ENCODE results near the gene UBE2G1. TPM values are rescaled to one million over a fixed set of nuclear protein-coding genes. Genes with fewer than 3 reads are reported as not detected.

The UBE2G1 gene
- polyA plus RNA-seq (ENCODE audit: insufficient read length) = 62.8 TPM
- long read RNA-seq, donor 1, transcript UBE2G1-201 (6 exons, 3,974 nt) = major isoform, 23 of 24 reads
- long read RNA-seq, donor 1, partial matches to known transcripts = 0 of 24 reads
- long read RNA-seq, donor 1, other reads (novel, unspliced or antisense) = 0 of 24 reads
- long read RNA-seq, donor 2, transcript UBE2G1-201 (6 exons, 3,974 nt) = major isoform, 13 of 19 reads
- long read RNA-seq, donor 2, partial matches to known transcripts = 5 of 19 reads
- long read RNA-seq, donor 2, other reads (novel, unspliced or antisense) = 0 of 19 reads
- long read RNA-seq, donor 3, transcript UBE2G1-201 (6 exons, 3,974 nt) = major isoform, 12 of 19 reads
- long read RNA-seq, donor 3, partial matches to known transcripts = 6 of 19 reads
- long read RNA-seq, donor 3, other reads (novel, unspliced or antisense) = 0 of 19 reads
- long read RNA-seq, donor 4 = 0 reads
- long read RNA-seq, donor 5, transcript UBE2G1-201 (6 exons, 3,974 nt) = major isoform, 18 of 25 reads
- long read RNA-seq, donor 5, partial matches to known transcripts = 5 of 25 reads
- long read RNA-seq, donor 5, other reads (novel, unspliced or antisense) = 0 of 25 reads
- long read RNA-seq, donor 6, transcript UBE2G1-201 (6 exons, 3,974 nt) = major isoform, 16 of 18 reads
- long read RNA-seq, donor 6, partial matches to known transcripts = 0 of 18 reads
- long read RNA-seq, donor 6, other reads (novel, unspliced or antisense) = 0 of 18 reads
- long read RNA-seq, donor 7, transcript UBE2G1-201 (6 exons, 3,974 nt) = major isoform, 18 of 18 reads
- long read RNA-seq, donor 7, partial matches to known transcripts = 0 of 18 reads
- long read RNA-seq, donor 7, other reads (novel, unspliced or antisense) = 0 of 18 reads
- long read RNA-seq, donor 8, transcript UBE2G1-201 (6 exons, 3,974 nt) = major isoform, 11 of 12 reads
- long read RNA-seq, donor 8, partial matches to known transcripts = 0 of 12 reads
- long read RNA-seq, donor 8, other reads (novel, unspliced or antisense) = 0 of 12 reads

DNA sequence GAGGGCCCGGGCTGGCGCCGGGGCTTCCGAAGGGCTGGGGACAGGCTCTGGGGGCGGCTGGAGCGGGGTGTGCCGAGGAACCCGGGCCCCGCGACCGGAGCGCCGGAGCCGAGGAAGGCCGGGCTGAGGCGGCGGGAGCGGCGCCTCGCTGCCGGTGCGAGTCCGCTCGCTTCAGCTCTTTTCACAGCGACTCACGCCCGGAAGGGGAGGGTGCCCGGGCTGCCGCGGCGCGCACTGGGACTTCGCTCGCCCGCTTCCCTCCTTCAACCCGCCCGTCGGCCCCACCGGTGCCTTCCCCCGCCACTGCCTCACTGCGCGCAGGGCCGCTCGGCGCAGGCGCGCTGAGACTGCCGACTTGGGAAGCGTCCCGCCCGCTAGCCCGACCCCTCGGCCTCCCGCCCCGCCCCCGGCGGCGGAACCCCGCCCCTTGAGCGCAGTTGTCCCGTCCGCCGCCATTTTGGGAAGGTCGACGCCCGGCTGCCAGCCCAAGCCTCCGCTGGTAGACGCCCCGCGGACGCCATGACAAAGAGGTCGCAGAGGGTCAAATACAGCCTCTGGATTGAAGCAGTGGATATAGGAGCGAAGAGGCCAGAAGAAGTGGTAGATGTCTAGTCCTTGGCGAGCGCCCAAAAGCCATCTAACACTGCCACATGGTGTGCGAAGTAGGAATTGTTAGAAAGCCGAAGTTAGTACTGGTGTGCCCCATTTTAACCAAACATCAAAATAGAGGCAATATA is at the start of gene UBE2G1:
UBE2G1 (minus strand) TSS at position 349 of the 737 bp plus-strand sequence. CDS start 359 bp downstream, outside the sequence.
- DNase-seq = peak; percentile 97

- peak; percentile 91 for DNase-seq
These were observed 46.7 kb upstream of the UBE2G1 start for GRCh38 chr17:4412933-4413831.

GRCh38 chr17:4411201-4411600 is 44.7 kb upstream of the UBE2G1 start:
- no peak for DNase-seq

DNA sequence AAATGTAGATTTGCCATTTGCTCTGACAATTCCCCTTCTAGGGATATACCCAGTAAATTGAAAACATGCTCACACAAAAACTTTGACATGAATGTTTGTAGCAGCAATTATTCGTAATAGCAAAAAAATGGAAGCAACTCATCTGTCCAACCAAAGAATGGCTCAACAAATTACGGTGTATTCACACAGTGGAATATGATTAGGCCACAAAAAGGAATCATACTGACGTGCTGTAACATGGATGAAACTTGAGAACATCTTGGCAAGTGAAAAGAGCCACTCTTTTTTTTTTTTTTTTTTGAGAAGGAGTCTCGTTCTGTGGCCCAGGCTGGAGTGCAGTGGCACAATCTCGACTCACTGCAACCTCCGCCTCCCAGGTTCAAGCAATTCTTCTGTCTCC is 43.2 kb upstream of the UBE2G1 start:
- no peak for DNase-seq

- DNase-seq = no peak
These were observed 41.4 kb upstream of the UBE2G1 start for GRCh38 chr17:4407851-4408250.

DNA sequence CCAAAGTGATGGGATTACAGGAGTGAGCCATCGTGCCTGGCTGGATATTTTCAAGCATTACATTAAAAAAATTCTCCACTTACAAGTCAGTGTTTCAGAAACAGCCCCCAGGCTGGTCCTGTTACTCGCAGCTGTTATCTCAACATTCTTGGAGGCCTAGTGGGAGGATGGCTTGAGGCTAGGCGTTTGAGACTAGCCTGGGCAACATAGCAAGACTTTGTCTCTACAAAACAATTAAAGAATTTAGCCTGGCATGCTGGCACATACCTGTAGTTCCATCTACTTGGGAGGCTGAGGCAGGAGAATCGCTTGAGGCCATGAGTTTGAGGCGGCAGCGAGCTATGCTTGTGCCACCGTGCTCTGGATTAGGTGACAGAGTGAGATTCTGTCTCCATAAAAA is 40.7 kb upstream of the UBE2G1 start:
- no peak for DNase-seq

GRCh38 chr17:4406386-4406785 is 39.9 kb upstream of the UBE2G1 start:
- DNase-seq = no peak

GRCh38 chr17:4405699-4406098 is 39.2 kb upstream of the UBE2G1 start:
- DNase-seq = no peak

DNA sequence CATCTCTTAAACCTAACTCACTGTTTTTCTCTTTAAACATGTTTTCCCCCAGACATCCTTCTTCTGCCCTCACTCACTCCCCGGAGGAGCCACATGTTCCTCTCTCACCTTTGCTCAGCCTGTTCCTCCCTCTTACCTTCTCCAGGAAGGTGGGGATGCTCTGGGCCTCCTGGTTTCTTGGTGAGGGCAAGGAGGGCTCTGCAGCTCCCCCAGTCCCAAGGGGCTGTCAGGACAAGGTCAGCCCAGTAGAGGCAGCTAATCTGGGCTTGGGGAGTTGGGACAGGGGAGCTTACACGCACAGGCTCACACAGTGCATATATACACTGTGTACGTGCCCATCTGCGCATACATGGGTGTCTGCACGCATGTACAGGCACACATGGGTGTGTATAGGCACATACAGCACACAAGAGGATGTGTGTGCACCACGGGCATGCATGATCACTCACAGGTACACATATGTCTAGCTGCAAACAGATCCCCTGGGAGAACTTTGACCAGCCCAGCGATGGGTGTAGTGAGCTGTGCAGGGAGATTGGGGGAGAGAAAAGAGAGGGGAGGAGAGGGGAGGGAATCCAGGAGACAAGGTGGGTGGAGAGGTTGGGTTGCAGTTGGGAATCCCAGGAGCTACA is 38.7 kb upstream of the UBE2G1 start:
- DNase-seq = no peak

DNA sequence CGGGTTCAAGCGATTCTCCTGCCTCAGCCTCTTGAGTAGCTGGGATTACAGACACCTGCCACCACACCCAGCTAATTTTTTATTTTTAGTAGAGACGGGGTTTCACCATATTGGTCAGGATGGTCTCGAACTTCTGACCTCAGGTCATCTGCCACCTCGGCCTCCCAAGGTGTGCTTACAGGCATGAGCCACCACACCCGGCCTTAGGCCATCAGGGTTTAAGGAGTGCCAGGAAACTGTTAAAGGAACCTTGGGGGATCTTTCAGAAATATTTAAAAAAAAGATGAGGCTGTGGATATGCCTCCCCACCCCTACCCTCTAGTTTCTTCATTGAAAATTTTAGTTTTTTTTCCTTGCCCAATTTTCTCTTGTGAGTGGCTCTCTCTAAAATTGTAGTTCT is 31.4 kb upstream of the UBE2G1 start:
- DNase-seq = no peak

DNA sequence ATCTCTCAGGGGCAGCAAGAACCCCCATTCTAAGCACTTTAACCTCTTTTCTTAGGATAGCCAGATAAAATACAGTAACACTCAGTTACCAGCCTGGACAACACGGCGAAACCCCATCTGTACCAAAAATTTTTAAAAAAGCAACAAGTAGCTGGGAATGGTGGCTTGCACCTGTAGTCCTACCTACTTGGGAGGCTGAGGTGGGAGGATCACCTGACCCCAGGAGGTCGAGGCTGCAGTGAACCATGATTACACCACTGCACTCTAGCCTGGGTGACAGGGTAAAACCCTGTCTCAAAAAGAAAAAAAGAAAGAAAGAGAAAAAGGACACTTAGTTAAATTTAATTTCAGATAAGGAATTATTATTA is 28.6 kb upstream of the UBE2G1 start:
- DNase-seq = no peak

DNA sequence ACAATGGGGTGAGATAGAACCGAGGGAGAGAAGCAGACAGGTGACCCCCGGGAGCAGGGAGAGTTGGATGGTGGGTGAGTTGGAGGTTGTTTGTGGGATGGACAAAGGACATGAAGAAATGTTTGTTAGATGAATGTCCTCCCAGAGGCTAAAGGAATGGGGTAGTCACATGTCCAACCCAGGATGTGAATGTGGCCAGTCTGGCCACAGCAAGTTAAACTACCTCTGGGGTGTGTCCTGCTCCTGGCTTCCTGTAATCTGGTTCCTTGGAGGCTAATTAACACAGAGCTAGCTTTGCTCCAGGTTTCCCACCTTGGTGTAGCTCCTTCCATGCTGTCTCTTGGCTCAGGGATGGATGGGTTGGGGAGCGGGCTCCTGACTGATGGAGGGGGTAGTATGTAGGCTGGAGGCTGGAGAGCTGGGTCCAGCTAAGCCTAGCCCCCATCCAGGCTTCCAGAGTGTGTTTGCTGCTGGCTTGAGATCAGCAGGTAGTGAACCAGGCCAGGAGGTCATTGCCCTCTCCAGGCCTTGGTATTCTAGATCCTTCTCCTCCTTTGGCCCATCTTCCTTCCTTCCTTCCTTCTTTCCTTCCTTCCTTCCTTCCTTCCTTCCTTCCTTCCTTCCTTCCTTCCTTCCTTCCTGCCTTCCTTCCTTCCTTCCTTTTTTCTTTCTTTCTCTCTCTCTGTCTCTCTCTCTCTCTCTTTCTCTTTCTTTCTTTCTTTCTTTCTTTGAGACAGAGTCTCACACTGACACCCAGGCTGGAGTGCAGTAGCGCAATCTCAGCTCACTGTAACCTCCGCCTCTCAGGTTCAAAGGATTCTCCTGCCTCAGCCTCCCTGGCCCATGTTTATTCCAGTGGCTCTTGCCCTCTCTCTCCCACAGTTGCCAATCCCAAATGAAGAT is 28.0 kb upstream of the UBE2G1 start:
- no peak for DNase-seq

GRCh38 chr17:4393806-4394205 is 27.3 kb upstream of the UBE2G1 start:
- no peak for DNase-seq

- DNase-seq = no peak
These were observed 22.6 kb upstream of the UBE2G1 start for GRCh38 chr17:4389079-4389478.

DNA sequence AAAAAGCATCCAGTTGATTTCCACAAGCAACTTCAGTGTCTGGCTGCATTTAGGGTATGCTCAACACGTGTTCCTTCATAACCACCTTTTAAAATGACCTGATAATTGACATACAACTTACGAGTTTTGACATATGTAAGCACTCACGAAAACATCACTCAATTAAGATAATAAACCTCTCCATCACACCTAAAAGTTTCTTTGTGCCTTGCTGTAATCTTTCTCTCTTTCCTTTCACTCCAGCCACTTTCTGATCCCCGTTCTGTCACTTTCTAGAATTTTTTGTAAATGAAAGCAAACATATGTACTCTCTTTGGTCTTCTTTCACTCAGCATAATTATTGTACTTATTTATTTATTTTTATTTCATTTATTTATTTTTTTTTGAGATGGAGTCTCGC is 20.7 kb upstream of the UBE2G1 start:
- DNase-seq = no peak

DNA sequence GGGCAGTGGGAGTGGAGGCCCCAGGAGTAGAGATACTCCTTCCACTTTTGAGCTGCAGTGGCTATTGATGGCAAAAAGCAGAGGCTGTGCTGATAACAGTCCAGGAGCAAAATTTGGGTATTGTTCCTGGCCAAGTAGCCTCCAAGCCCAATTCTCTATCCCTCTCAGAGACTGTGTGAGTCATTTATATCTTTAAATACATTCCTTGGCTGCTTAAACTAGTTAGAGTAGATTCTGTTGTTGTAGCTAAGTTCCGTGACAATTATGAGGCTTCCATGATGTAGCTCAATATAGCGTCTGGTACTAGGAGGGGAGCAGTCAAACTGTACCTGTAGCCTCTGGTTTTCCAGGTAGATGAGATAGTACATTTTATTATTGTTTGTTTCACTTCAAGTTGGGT is 19.9 kb upstream of the UBE2G1 start:
- DNase-seq = no peak

DNA sequence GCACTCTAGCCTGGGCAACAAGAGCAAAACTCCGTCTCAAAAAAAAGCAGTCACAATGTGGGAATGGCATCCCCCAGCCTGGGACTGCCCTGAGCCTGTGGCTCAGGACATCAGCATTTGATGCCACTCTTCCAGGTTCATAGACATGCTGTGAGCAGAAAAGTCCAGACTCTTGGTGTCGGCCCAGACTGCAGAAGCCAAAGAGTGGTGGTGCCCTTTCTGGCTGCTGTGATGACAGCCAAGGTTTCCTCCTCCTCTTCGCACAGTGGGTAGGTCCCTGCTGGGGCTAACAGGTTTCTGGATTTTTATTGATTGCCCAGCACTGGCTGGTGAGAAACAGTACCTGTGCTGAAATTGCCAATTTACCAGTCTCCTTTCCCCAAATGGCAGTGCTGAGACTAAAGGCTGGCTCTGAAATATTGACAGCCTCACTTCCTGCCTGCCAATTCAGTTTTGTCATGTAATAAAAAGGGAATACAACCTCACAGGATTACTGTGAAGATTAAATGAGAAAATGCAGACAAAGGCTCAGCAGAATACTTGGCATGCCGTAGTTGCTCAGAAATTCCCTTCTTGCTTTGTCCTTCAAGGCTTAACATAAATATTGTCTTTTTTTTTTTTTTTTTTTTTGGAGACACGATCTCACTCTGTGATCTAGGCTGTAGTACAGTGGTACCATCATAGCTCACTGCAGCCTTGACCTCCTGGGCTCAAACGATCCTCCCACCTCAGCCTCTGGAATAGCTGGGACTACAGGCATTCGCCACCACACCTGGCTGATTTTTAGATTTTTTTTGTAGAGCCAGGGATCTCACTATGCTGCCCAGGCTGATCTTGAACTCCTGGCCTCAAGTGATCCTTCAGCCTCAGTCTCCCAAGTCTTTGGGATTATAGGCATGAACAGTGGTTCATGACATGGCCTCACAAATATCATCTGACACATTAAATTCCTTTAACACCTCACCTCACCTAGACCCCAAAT is 15.5 kb upstream of the UBE2G1 start:
- no peak for DNase-seq

DNA sequence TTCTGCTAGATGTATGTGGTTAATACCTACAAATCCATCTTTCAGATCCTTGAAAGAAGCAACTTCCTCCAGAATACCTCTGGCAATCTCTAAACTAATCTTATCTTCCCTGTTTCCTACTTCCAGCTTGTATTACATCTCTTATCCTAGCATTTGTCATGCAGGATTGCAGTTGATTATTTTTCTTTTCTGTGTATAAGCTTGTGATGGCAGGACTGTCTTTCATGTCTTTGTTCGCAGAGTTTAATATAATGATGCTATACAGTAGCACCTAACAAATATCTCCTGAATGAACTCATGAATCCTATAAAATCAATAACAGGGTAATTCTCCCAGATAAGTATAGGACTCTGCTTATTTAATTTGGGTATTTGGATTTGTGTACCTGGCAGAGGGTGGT is 12.2 kb upstream of the UBE2G1 start:
- DNase-seq = no peak
